ENCODE measurements around the gene NHSL2. TPM values are rescaled to one million over a fixed set of nuclear protein-coding genes. Genes with fewer than 3 reads are reported as not detected.

The NHSL2 gene
- total and polyA plus RNA-seq, 10 donors, result 0.24 to 20.8 (median 10.1) TPM

- Histone ChIP-seq H3K9me3 (no peaks in the 10 kb centered on the region), H3K4me1 (peaks cover 0 to 38% (median 8%) of the 10 kb centered on the region in 6 donors), H3K36me3 (no peaks in the 10 kb centered on the region), H3K27ac (no peak overlapping the region), H3K4me3 (no peak overlapping the region), H3K27me3 (replicated peaks in 1 of 7) (peaks cover 0 to 5% (median 0%) of the 10 kb centered on the region in 7 donors)
- DNase-seq, result no peak
- intact Hi-C loops (cut with DNase I; ENCODE audit: low total_unique reads), result no loop called here
- 55 to 62% (median 62%) methylated on average over 12 of the region's 12 CpGs for WGBS, 5 donors
- TF ChIP-seq POLR2AphosphoS5 (IDR thresholded peaks at IDR 0.05) (no peak), POLR2A (IDR thresholded peaks at IDR 0.05) (no peak), CTCF (IDR thresholded peaks at IDR 0.05 in 8 of 11, conservative IDR thresholded peaks at IDR 0.05 in 3 of 11) (no peak)
Observed at GRCh38 chrX:72081605-72082320, 171.1 kb downstream of the NHSL2 start.

GRCh38 chrX:72083291-72083690, 172.6 kb downstream of the NHSL2 start:
- TF ChIP-seq CTCF (IDR thresholded peaks at IDR 0.05 in 8 of 11, conservative IDR thresholded peaks at IDR 0.05 in 3 of 11) (no peak), POLR2A (IDR thresholded peaks at IDR 0.05) (no peak), POLR2AphosphoS5 (IDR thresholded peaks at IDR 0.05) (no peak)
- Histone ChIP-seq H3K36me3 (no peaks in the 10 kb centered on the region), H3K27me3 (replicated peaks in 1 of 7) (no peaks in the 10 kb centered on the region), H3K9me3 (no peaks in the 10 kb centered on the region), H3K4me3 (no peak overlapping the region), H3K27ac (no peak overlapping the region), H3K4me1 (peaks cover 0 to 34% (median 6%) of the 10 kb centered on the region in 6 donors)
- intact Hi-C loops (cut with DNase I; ENCODE audit: low total_unique reads), result no loop called here
- no peak for DNase-seq
- WGBS, 5 donors, result 85 to 100% (median 87%) methylated on average over 1 to 2 of the region's 2 CpGs

- Histone ChIP-seq H3K4me1 (peaks cover 0 to 28% (median 3%) of the 10 kb centered on the region in 6 donors), H3K4me3 (no peak overlapping the region), H3K27ac (no peak overlapping the region), H3K9me3 (no peaks in the 10 kb centered on the region), H3K27me3 (replicated peaks in 1 of 7) (no peaks in the 10 kb centered on the region), H3K36me3 (no peaks in the 10 kb centered on the region)
- DNase-seq, result no peak
- 69 to 98% (median 83%) methylated on average over 1 of the region's 1 CpG; no CpG with 5 or more reads in 1 of the 5 donors for WGBS, 5 donors
- intact Hi-C loops (cut with DNase I; ENCODE audit: low total_unique reads), result no loop called here
- no peak for TF ChIP-seq CTCF (IDR thresholded peaks at IDR 0.05 in 8 of 11, conservative IDR thresholded peaks at IDR 0.05 in 3 of 11)
- no peak for TF ChIP-seq POLR2A (IDR thresholded peaks at IDR 0.05)
- TF ChIP-seq POLR2AphosphoS5 (IDR thresholded peaks at IDR 0.05), result no peak
Observed at GRCh38 chrX:72084114-72084513, 173.5 kb downstream of the NHSL2 start.

GRCh38 chrX:72086995-72087394, 176.3 kb downstream of the NHSL2 start:
- intact Hi-C loops (cut with DNase I; ENCODE audit: low total_unique reads), result no loop called here
- H3K4me3 ChIP-seq, result no peak overlapping the region
- TF ChIP-seq CTCF (IDR thresholded peaks at IDR 0.05 in 8 of 11, conservative IDR thresholded peaks at IDR 0.05 in 3 of 11), result no peak
- no peak for TF ChIP-seq POLR2AphosphoS5 (IDR thresholded peaks at IDR 0.05)
- TF ChIP-seq POLR2A (IDR thresholded peaks at IDR 0.05), result no peak
- H3K27me3 ChIP-seq (replicated peaks in 1 of 7), result no peaks in the 10 kb centered on the region
- no peak overlapping the region for H3K27ac ChIP-seq
- peaks cover 0 to 2% (median 0%) of the 10 kb centered on the region in 6 donors for H3K4me1 ChIP-seq
- no peaks in the 10 kb centered on the region for H3K9me3 ChIP-seq
- no peak for DNase-seq
- 85 to 100% (median 92%) methylated on average over 1 of the region's 1 CpG for whole genome bisulfite sequencing, 5 donors
- no peaks in the 10 kb centered on the region for H3K36me3 ChIP-seq

Measured in spleen (tissue), 11 donors.